GM12873 (cell line): ENCODE measurements around the gene RNU6-1.

ENCODE experiments used
- TF ChIP-seq, protein P1 (sequence below): IDR thresholded peaks from 2 replicates; pipeline ENCODE4 v1.5.1; 2012; ENCODE audit warnings: low read depth, mild to moderate bottlenecking, moderate library complexity, low read length, control low read depth; ENCODE audit not compliant: insufficient read depth; ENCODE audit errors: missing control alignments

The RNU6-1 gene

DNA sequence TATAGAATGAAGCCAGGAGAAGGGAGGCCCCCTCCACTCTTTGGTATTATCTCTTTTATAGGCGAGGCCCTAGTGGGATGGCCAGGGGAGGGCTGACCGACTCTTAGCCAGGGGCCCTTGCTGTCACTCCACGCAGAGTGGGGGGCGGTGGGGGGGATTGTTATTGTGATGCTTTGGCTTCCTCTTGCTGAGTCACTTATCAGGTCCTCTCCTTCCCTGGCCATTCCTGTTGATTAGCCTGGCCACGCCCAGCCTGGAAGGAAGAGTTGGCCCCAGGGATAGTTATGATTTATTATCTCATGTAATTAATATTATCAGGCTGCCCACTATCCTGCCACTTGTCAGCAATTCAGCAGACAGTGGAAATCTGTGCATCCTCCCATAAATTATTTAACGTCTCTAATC, 40.0 kb downstream of the RNU6-1 start:
- TF ChIP-seq, protein P1, sequence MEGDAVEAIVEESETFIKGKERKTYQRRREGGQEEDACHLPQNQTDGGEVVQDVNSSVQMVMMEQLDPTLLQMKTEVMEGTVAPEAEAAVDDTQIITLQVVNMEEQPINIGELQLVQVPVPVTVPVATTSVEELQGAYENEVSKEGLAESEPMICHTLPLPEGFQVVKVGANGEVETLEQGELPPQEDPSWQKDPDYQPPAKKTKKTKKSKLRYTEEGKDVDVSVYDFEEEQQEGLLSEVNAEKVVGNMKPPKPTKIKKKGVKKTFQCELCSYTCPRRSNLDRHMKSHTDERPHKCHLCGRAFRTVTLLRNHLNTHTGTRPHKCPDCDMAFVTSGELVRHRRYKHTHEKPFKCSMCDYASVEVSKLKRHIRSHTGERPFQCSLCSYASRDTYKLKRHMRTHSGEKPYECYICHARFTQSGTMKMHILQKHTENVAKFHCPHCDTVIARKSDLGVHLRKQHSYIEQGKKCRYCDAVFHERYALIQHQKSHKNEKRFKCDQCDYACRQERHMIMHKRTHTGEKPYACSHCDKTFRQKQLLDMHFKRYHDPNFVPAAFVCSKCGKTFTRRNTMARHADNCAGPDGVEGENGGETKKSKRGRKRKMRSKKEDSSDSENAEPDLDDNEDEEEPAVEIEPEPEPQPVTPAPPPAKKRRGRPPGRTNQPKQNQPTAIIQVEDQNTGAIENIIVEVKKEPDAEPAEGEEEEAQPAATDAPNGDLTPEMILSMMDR, result no peak

DNA sequence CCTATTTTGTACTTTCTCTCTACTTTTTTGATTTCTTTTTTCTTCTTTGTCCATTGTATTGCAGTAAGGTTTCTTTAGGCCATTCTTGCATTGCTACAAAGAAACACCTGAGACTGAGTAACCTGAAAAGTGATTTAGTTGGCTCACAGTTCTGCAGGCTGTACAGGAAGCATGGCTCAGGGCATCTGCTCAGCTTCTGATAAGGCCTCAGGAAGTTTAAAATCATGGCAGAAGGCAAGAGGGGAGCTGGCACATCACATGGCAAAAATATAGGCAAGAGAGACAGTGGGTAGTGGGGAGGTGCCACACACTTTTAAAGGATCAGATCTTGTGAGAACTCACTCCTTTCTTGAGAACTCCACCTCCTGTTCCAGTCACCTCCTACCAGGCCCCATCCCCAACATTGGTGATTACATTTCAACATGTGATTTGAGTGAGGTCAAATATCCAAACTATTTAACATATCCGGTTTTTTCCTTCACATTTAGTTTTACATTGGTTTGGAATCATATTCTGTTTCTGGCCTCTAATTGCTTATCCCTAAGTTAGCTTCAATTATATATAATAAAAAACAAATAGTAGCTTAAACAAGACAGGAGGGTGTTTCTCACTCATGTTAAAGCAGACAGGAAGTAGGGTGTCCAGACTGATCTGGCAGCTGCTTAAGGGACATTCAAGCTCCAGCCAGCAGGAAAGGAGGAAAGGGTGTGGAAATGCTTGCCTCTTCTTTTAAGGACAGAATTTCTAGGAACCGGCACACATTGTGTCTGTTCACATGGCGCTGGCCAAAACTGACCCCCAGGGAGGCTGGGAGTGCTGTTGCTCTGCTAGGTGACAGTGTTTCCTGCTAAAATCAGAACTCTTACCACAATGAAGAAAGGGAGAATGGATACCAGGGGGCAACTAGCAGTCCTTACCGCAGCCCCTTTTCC, 43.4 kb downstream of the RNU6-1 start:
- TF ChIP-seq, protein P1, result no peak

DNA sequence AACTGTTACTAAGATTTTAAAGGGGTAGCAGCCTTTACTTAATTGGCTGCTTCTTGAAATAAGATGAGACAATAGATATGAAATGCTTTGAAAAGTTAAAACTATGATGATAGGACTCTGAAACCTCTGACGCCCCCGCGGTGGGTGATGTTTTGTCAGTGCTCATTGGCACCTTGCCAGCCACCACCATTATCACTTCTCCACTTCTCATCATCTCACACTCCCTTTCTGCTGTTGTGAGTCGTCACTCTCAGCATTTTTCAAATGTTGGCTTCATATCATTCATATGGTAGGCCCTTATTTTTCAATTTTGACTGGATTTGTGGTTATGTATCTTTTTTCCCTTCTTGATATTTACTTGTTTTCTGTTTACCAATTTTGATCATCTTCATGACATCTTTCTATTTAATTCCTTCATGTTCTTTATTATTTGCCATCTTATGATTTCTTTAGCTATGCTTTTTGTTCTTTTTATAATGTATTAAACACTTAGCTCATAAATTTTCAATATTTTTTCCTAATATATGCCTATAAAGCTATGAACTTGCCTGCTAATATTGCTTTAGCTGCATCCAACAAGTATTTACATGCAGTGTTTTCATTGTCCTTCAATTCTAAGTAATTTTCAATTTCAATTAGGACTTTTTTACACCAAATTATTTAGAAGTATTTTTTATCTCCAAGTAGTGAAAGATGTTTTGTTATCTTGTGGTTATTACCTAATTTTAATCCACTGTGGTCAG, 44.8 kb downstream of the RNU6-1 start:
- TF ChIP-seq, protein P1, result no peak

DNA sequence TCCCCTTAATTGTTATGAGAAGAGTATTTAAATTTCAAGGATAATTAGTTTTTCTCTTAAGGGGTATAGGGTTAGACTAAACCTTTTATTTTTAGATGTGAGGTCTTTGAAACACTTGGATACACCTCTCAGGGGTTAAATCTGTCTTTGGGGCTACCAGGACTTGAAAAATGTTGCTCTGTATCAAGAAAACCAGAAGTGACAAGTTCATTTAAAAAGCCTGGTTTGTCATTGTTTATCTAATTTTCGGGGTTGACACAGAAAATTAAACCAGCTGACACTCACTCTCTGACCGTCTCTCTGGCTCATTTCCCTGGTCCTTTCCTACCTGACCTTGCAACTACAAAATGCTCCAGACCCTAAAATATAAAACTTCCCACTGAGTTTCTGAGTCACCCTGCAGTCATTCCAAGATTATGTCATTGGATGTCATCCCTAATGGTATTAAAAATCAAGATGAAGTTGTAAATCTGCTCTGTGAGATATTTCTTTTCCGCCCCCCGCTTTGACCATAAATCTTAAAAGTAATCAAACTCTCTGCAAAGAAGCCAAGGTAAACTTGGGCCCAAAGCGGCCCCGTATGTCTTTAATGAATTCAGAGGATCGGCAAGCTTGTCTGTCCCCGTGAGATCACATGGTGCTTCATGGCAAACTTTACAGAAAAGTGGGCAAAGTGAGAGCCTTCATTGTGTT, 47.4 kb downstream of the RNU6-1 start:
- TF ChIP-seq, protein P1, result no peak

DNA sequence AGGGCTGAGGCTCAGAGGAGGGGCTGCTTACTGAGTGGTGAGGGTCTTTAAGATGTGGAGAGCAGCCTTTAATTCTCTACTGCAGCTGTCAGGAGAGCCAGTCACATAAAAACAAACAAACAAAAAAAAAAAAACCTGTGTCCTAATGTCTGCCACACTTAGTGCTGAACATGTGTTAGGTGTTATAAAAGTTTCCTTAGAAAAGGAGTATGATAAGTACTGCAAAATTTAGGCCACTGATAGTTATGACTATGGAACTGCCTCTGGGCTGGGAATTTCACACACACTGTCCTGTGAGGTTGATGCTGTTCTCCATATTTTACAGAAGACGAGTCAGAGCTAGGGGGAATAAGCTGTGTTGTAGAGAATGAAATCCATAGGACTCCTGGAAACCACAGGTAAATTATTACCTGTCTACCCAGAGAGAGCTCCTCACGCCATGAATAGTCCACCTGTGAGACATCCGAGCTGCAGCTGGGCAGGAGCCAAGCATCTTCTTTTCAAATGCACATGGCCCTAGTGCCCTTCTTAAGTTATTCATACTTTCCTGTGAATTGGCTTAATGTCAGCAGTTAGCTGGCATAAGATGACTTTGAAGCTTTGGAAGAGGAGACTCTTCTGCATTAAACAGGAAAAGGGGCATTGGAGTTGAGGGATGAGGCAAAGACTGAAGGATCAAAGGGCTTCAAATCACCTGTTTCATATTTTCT, 49.1 kb downstream of the RNU6-1 start:
- TF ChIP-seq, protein P1, result no peak
